GM23338 (cell line): ENCODE measurements around the gene PPP1R37.

Source experiments
- CREB1 ChIP-seq: fragments of 250-450 bp; sonication (Bioruptor Pico); IDR thresholded peaks from 2 replicates; pipeline ENCODE4 v1.5.0; 2020; ENCODE audit warnings: low read depth, mild to moderate bottlenecking, moderate library complexity
- CTCF ChIP-seq, 2 experiments: fragments of 200-600 bp in 1 of 2; sonication (generic) in 1 of 2; conservative IDR thresholded peaks; 2 replicates each; pipeline versions ENCODE4 v1.5.1 to v1.6.1; 2016 to 2017; ENCODE audit warnings: antibody characterized with exemption in 2 of 2, low read depth in 2 of 2, mild to moderate bottlenecking in 2 of 2, moderate library complexity in 1 of 2
- EZH2 ChIP-seq: fragments of 200-600 bp; sonication (generic); IDR thresholded peaks from one replicate; pipeline ENCODE4 v1.8.0; 2017; ENCODE audit warnings: antibody characterized with exemption, mild to moderate bottlenecking, low read depth; ENCODE audit not compliant: unreplicated experiment
- EZH2phosphoT487 ChIP-seq: fragments of 200-600 bp; sonication (generic); IDR thresholded peaks from one replicate; pipeline ENCODE4 v1.8.1; 2018; ENCODE audit warnings: antibody characterized with exemption; ENCODE audit not compliant: unreplicated experiment
- POLR2AphosphoS5 ChIP-seq: IDR thresholded peaks from 2 replicates; pipeline ENCODE4 v1.6.1; 2016; ENCODE audit warnings: antibody characterized with exemption, low read depth
- REST ChIP-seq: IDR thresholded peaks from one replicate; pipeline ENCODE4 v1.6.1; 2018; ENCODE audit warnings: antibody characterized with exemption; ENCODE audit not compliant: unreplicated experiment
- ZNF114 ChIP-seq: fragments of 250-450 bp; sonication (Bioruptor Pico); IDR thresholded peaks from 2 replicates; pipeline ENCODE4 v1.5.0; 2020; ENCODE audit warnings: mild to moderate bottlenecking, moderate library complexity
- ZNF331 ChIP-seq: fragments of 250-450 bp; sonication (Bioruptor Pico); IDR thresholded peaks from 2 replicates; pipeline ENCODE4 v1.5.0; 2020; ENCODE audit warnings: low read depth, mild to moderate bottlenecking, moderate library complexity

GRCh38 chr19:45156011-45156630, 63.1 kb downstream of the PPP1R37 start:
- TF ChIP-seq CTCF (conservative IDR thresholded peaks at IDR 0.05; ENCODE audit: low read depth in 2 of 2) (no peak), POLR2AphosphoS5 (no peak), EZH2 (no peak), ZNF331 (CRISPR knock-in tag) (no peak), ZNF114 (no peak), REST (no peak), EZH2phosphoT487 (no peak), CREB1 (CRISPR knock-in tag) (no peak)
